Activated CD4-positive, alpha-beta T cell treated with anti-CD3 and anti-CD28 coated beads, Interleukin-2, amount 10 ng/mL, durations not matched to agents 24 days and 14 days (primary cell): ENCODE results near the gene RELN. TPM values are rescaled to one million over a fixed set of nuclear protein-coding genes. Genes with fewer than 3 reads are reported as not detected.

Source experiments
- DNase-seq: peaks from one replicate; pipeline ENCODE4 v3.0.0; 2022
- H3K27ac Mint-ChIP-seq: one replicate; pipeline ENCODE4 v1.8.0; 2022; ENCODE audit warnings: mild to moderate bottlenecking, mixed read lengths
- H3K27me3 Mint-ChIP-seq: one replicate; pipeline ENCODE4 v1.8.0; 2022; ENCODE audit warnings: mixed read lengths
- H3K36me3 Mint-ChIP-seq: one replicate; pipeline ENCODE4 v1.8.0; 2022; ENCODE audit warnings: low read depth, mild to moderate bottlenecking, mixed read lengths
- H3K4me1 Mint-ChIP-seq: one replicate; pipeline ENCODE4 v1.8.0; 2021; ENCODE audit warnings: mixed read lengths
- H3K4me3 Mint-ChIP-seq: one replicate; pipeline ENCODE4 v1.8.0; 2022; ENCODE audit warnings: mild to moderate bottlenecking, moderate library complexity, mixed read lengths
- H3K9me3 Mint-ChIP-seq: one replicate; pipeline ENCODE4 v1.8.0; 2021; ENCODE audit warnings: mixed read lengths
- intact Hi-C: fragments of 100-400 bp; cut with micrococcal nuclease; formaldehyde crosslinking; loops from one replicate; pipeline ENCODE4 v1.15.1; 2023
- total RNA-seq: library from RNA; stranded (reverse); gene quantifications from 2 replicates; pipeline ENCODE4 v1.2.3, GENCODE V29; 2022

RELN gene
- total RNA-seq, 1 donor from 2014 or later = not detected

GRCh38 chr7:103564416-103564815, 425.0 kb downstream of the RELN start:
- no peak overlapping the region for H3K4me3 Mint-ChIP-seq
- H3K36me3 Mint-ChIP-seq = no peaks in the 10 kb centered on the region
- DNase-seq = no peak
- intact Hi-C loops = no loop called here
- peaks cover 7% of the 10 kb centered on the region for H3K27me3 Mint-ChIP-seq
- no peaks in the 10 kb centered on the region for H3K4me1 Mint-ChIP-seq
- no peak overlapping the region for H3K27ac Mint-ChIP-seq
- no peaks in the 10 kb centered on the region for H3K9me3 Mint-ChIP-seq

- Mint-ChIP-seq H3K27ac (no peak overlapping the region), H3K36me3 (no peaks in the 10 kb centered on the region), H3K4me3 (no peak overlapping the region), H3K9me3 (no peaks in the 10 kb centered on the region), H3K27me3 (peaks cover 9% of the 10 kb centered on the region), H3K4me1 (no peaks in the 10 kb centered on the region)
- no peak for DNase-seq
- intact Hi-C loops = no loop called here
Measured at GRCh38 chr7:103560136-103560535, 429.3 kb downstream of the RELN start.

GRCh38 chr7:103551016-103551415, 438.4 kb downstream of the RELN start:
- no peaks in the 10 kb centered on the region for H3K9me3 Mint-ChIP-seq
- intact Hi-C loops = no loop called here
- H3K27ac Mint-ChIP-seq = no peak overlapping the region
- no peaks in the 10 kb centered on the region for H3K36me3 Mint-ChIP-seq
- DNase-seq = no peak
- H3K4me1 Mint-ChIP-seq = no peaks in the 10 kb centered on the region
- no peak overlapping the region for H3K4me3 Mint-ChIP-seq
- H3K27me3 Mint-ChIP-seq = peaks cover 7% of the 10 kb centered on the region

GRCh38 chr7:103549786-103550185, 439.7 kb downstream of the RELN start:
- H3K36me3 Mint-ChIP-seq = no peaks in the 10 kb centered on the region
- no peak for DNase-seq
- H3K4me3 Mint-ChIP-seq = no peak overlapping the region
- H3K9me3 Mint-ChIP-seq = no peaks in the 10 kb centered on the region
- no peak overlapping the region for H3K27ac Mint-ChIP-seq
- H3K4me1 Mint-ChIP-seq = no peaks in the 10 kb centered on the region
- intact Hi-C loops = no loop called here
- H3K27me3 Mint-ChIP-seq = peaks cover 7% of the 10 kb centered on the region

GRCh38 chr7:103547451-103548284, 441.8 kb downstream of the RELN start:
- no peaks in the 10 kb centered on the region for H3K9me3 Mint-ChIP-seq
- H3K4me1 Mint-ChIP-seq = no peaks in the 10 kb centered on the region
- intact Hi-C loops = no loop called here
- H3K36me3 Mint-ChIP-seq = no peaks in the 10 kb centered on the region
- H3K27me3 Mint-ChIP-seq = peaks cover 7% of the 10 kb centered on the region
- H3K27ac Mint-ChIP-seq = no peak overlapping the region
- H3K4me3 Mint-ChIP-seq = no peak overlapping the region
- DNase-seq = no peak

- intact Hi-C loops = no loop called here
- H3K27ac Mint-ChIP-seq = no peak overlapping the region
- H3K4me1 Mint-ChIP-seq = no peaks in the 10 kb centered on the region
Measured at GRCh38 chr7:103542470-103542869, 447.0 kb downstream of the RELN start.

GRCh38 chr7:103541947-103542346, 447.5 kb downstream of the RELN start:
- Mint-ChIP-seq H3K27ac (no peak overlapping the region), H3K36me3 (no peaks in the 10 kb centered on the region), H3K27me3 (peaks cover 7% of the 10 kb centered on the region), H3K4me3 (no peak overlapping the region), H3K4me1 (no peaks in the 10 kb centered on the region), H3K9me3 (no peaks in the 10 kb centered on the region)
- DNase-seq = no peak
- intact Hi-C loops = no loop called here

More at GRCh38 chr7:103542470-103542869, 447.0 kb downstream of the RELN start:
- peaks cover 7% of the 10 kb centered on the region for H3K27me3 Mint-ChIP-seq
- H3K4me3 Mint-ChIP-seq = no peak overlapping the region
- DNase-seq = no peak
- H3K9me3 Mint-ChIP-seq = no peaks in the 10 kb centered on the region
- no peaks in the 10 kb centered on the region for H3K36me3 Mint-ChIP-seq

- intact Hi-C loops = no loop called here
- peaks cover 5% of the 10 kb centered on the region for H3K27me3 Mint-ChIP-seq
- no peak overlapping the region for H3K27ac Mint-ChIP-seq
- DNase-seq = no peak
- H3K36me3 Mint-ChIP-seq = no peaks in the 10 kb centered on the region
- no peak overlapping the region for H3K4me3 Mint-ChIP-seq
- no peaks in the 10 kb centered on the region for H3K4me1 Mint-ChIP-seq
- H3K9me3 Mint-ChIP-seq = no peaks in the 10 kb centered on the region
Measured at GRCh38 chr7:103541026-103541425, 448.4 kb downstream of the RELN start.

GRCh38 chr7:103540338-103540737, 449.1 kb downstream of the RELN start:
- no peak for DNase-seq
- Mint-ChIP-seq H3K4me3 (no peak overlapping the region), H3K27ac (no peak overlapping the region), H3K4me1 (no peaks in the 10 kb centered on the region), H3K27me3 (peaks cover 5% of the 10 kb centered on the region), H3K9me3 (no peaks in the 10 kb centered on the region), H3K36me3 (no peaks in the 10 kb centered on the region)
- intact Hi-C loops = no loop called here

- no peaks in the 10 kb centered on the region for H3K9me3 Mint-ChIP-seq
- H3K27me3 Mint-ChIP-seq = peaks cover 5% of the 10 kb centered on the region
- no peaks in the 10 kb centered on the region for H3K36me3 Mint-ChIP-seq
- intact Hi-C loops = no loop called here
- DNase-seq = no peak
- H3K4me1 Mint-ChIP-seq = no peaks in the 10 kb centered on the region
- H3K27ac Mint-ChIP-seq = no peak overlapping the region
- H3K4me3 Mint-ChIP-seq = no peak overlapping the region
Measured at GRCh38 chr7:103539875-103540274, 449.6 kb downstream of the RELN start.

- no peak for DNase-seq
- Mint-ChIP-seq H3K36me3 (no peaks in the 10 kb centered on the region), H3K27me3 (peaks cover 5% of the 10 kb centered on the region), H3K4me3 (no peak overlapping the region), H3K9me3 (no peaks in the 10 kb centered on the region), H3K4me1 (no peaks in the 10 kb centered on the region), H3K27ac (no peak overlapping the region)
- intact Hi-C loops = no loop called here
Measured at GRCh38 chr7:103538964-103539709, 450.3 kb downstream of the RELN start.

- H3K27me3 Mint-ChIP-seq = peaks cover 12% of the 10 kb centered on the region
- H3K36me3 Mint-ChIP-seq = no peaks in the 10 kb centered on the region
- no peak overlapping the region for H3K4me3 Mint-ChIP-seq
- no peak overlapping the region for H3K27ac Mint-ChIP-seq
- H3K9me3 Mint-ChIP-seq = no peaks in the 10 kb centered on the region
- no peak for DNase-seq
- intact Hi-C loops = no loop called here
- H3K4me1 Mint-ChIP-seq = no peaks in the 10 kb centered on the region
Measured at GRCh38 chr7:103533761-103534160, 455.7 kb downstream of the RELN start.

GRCh38 chr7:103532955-103533354, 456.5 kb downstream of the RELN start:
- no peaks in the 10 kb centered on the region for H3K36me3 Mint-ChIP-seq
- H3K4me1 Mint-ChIP-seq = no peaks in the 10 kb centered on the region
- H3K27me3 Mint-ChIP-seq = peaks cover 12% of the 10 kb centered on the region
- no peak overlapping the region for H3K4me3 Mint-ChIP-seq
- no peak overlapping the region for H3K27ac Mint-ChIP-seq
- intact Hi-C loops = no loop called here
- no peak for DNase-seq
- H3K9me3 Mint-ChIP-seq = no peaks in the 10 kb centered on the region

GRCh38 chr7:103528152-103528551, 461.3 kb downstream of the RELN start:
- no peaks in the 10 kb centered on the region for H3K4me1 Mint-ChIP-seq
- no peaks in the 10 kb centered on the region for H3K9me3 Mint-ChIP-seq
- H3K4me3 Mint-ChIP-seq = no peak overlapping the region
- no peak overlapping the region for H3K27ac Mint-ChIP-seq
- H3K27me3 Mint-ChIP-seq = peaks cover 14% of the 10 kb centered on the region
- intact Hi-C loops = no loop called here
- DNase-seq = no peak
- H3K36me3 Mint-ChIP-seq = no peaks in the 10 kb centered on the region
